TTC549 (cell line): ENCODE measurements around the gene KRCC1.
"Not testable (repeated sequence)": the region's sequence is repeated elsewhere in the genome, so short reads cannot be mapped to it uniquely, and the experiment has no call there.

ENCODE experiments used
- FAIRE-seq: peaks from 2 replicates; lab custom pipeline; 2012; peaks lifted over from hg19 to GRCh38; lab: Jason Lieb, UNC

KRCC1 gene

GRCh38 chr2:88038263-88039105 lies 17.1 kb downstream of the KRCC1 start:
- FAIRE-seq, result no peak

- no peak for FAIRE-seq
Observed at GRCh38 chr2:88036606-88037005, 19.0 kb downstream of the KRCC1 start.

- no peak for FAIRE-seq
Observed at GRCh38 chr2:88036182-88036581, 19.4 kb downstream of the KRCC1 start.

- no peak for FAIRE-seq
Observed at GRCh38 chr2:88032070-88032702, 23.4 kb downstream of the KRCC1 start.

- FAIRE-seq, result no peak
Observed at GRCh38 chr2:88028931-88029330, 26.7 kb downstream of the KRCC1 start.

- FAIRE-seq, result no peak
Observed at GRCh38 chr2:88027697-88028389, 27.7 kb downstream of the KRCC1 start.

- FAIRE-seq, result no peak
Observed at GRCh38 chr2:88024509-88024908, 31.1 kb downstream of the KRCC1 start.

GRCh38 chr2:88022669-88022921 lies 33.0 kb downstream of the KRCC1 start:
- no peak for FAIRE-seq

- FAIRE-seq, result no peak
Observed at GRCh38 chr2:88019985-88020384, 35.6 kb downstream of the KRCC1 start.

GRCh38 chr2:88018909-88019308 lies 36.7 kb downstream of the KRCC1 start:
- no peak for FAIRE-seq

- not testable (repeated sequence) for FAIRE-seq
Observed at GRCh38 chr2:88018077-88018805, 37.3 kb downstream of the KRCC1 start.

- FAIRE-seq, result not testable (repeated sequence)
Observed at GRCh38 chr2:88017780-88018038, 37.9 kb downstream of the KRCC1 start.

- FAIRE-seq, result no peak
Observed at GRCh38 chr2:88016960-88017779, 38.4 kb downstream of the KRCC1 start.

- peak; percentile 91 for FAIRE-seq
Observed at GRCh38 chr2:88016086-88016959, 39.3 kb downstream of the KRCC1 start, which contains the start of gene RNU2-63P. Gene RNU2-63P (minus strand): TSS chr2:88016547.

GRCh38 chr2:88011011-88011410 lies 44.6 kb downstream of the KRCC1 start:
- FAIRE-seq, result no peak

GRCh38 chr2:88010136-88010535 lies 45.4 kb downstream of the KRCC1 start:
- FAIRE-seq, result no peak

GRCh38 chr2:88006912-88007439 lies 48.6 kb downstream of the KRCC1 start:
- FAIRE-seq, result no peak

- FAIRE-seq, result no peak
Observed at GRCh38 chr2:88005776-88006175, 49.8 kb downstream of the KRCC1 start.

- FAIRE-seq, result no peak
Observed at GRCh38 chr2:88003074-88003755, 52.4 kb downstream of the KRCC1 start.

- no peak for FAIRE-seq
Observed at GRCh38 chr2:88002359-88002707, 53.2 kb downstream of the KRCC1 start.
